Stimulated activated CD4-positive, alpha-beta T cell treated with anti-CD3 and anti-CD28 coated beads, Interleukin-15, amount 100 ng/mL, for 24 hours (primary cell): ENCODE measurements around the gene UBE2V1.
A peak's percentile ranks its signal among the peaks of the same experiment; 100 is the strongest.
"Not testable (repeated sequence)": the region's sequence is repeated elsewhere in the genome, so short reads cannot be mapped to it uniquely, and the experiment has no call there.

Experiments
- DNase-seq: peaks from one replicate; pipeline ENCODE4 v3.0.0-alpha.2; 2020

The UBE2V1 gene

DNA sequence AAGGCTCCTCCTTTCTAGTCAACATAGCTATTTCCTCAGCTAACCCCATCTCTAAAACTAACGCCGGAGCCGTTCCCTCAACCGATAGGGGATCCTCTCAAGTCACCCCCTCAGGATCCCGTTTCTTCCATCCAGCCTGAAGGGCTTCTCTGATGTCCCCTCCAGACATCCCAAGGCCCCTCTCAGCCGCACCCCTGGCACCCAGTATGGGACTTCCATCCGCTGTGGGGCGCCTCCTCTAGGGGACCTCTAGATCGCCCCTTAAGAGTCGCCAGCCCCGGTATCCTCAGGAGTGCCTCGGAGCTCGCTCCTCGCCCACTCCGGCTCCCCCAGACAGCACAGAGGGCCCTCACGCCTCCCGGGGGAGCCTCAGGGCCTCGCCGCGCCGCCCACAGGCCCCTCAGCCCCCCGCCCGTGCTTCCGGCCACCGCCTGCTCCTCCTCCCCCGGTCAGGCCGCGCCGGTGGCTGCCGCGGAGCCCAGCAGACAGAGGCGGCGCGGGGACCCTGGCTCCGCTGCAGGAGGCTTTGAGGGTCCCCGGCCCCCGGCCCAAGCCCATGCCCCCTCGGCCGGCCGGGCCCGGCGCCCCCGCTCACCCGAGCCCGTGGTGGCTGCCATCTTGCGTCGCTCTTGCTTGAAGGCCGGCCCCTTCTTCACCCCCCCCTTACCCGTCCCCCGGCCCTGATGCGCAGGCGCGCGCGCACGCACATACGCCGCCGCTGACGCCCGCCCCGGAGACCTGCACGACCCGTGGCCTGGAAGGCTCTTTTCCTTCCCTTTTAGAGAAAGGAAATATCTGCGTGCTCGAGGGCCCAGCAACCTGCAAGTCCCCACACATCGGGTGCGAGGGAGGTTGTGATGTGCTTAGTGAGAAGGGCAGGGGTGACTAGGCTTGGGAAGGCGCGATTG lies at the start of gene UBE2V1:
Gene UBE2V1 (minus strand): TSS at position 639 of the 908 bp plus-strand sequence. CDS start 22 bp downstream, at position 617.
- DNase-seq, result peak; percentile 92

DNA sequence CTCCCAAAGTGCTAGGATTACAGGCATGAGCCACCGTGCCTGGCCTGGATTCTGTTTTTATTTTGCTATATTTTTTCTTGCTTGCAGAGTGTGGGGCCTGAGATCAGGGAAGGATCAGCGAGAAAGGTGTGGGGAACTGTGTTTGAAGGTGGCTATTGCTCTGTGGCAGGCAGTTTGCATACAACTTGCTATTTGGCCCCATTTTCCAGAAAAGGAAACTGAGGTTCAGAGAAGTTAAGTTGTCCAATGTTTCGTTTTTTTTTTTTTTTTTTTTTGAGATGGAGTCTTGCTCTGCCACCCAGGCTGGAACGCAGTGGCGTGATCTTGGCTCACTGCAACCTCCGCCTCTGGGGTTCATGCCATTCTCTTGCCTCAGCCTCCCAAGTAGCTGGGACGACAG lies 48.5 kb upstream of the UBE2V1 start:
- not testable (repeated sequence) for DNase-seq

DNA sequence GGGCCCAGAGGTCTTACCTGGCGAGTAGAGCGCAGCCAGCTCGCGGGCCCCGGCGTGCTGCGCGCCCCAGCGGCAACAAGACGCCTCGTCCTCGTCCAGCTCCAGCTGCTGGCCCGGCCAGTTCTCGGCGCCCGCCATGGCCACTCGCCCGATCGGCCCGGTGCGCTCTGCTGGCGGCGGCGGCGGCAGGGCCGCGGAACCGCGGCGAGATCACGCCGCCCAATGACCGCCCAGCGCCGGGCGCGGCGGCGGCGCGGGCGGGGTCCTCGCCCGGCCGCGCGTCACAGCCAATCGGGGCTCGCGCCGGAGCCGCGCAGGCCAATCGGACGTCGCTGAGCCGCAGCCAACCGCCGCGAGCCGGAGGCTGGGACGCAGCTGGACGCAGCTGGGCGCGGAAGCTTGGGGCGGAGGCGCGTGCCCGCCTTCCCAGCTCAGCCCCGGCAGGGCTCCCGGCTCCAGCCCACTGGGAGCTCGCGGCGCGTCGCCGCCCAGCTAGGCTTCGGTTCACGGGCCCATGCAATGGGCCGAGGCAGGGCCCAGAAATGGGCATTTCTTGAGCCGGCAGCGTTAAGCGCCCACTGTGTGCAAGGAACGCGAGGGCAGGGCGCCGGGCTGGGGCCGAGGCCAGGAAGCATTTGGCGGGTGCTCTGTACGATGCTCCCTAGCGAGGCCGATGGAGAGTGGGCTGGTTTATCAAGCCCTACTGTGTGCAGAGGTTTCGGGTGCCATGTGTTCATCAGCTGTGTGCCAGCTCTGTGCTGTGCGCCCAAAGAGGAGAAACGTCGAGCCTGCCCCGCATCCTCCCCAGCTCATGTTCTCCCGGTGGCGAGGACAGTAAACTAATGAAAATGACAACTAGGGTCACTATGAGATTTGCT lies 40.8 kb upstream of the UBE2V1 start, which contains the start of gene PEDS1:
Gene PEDS1 (minus strand): TSS at position 224 of the 878 bp plus-strand sequence. CDS start 86 bp downstream, at position 138.
- peak; percentile 90 for DNase-seq

DNA sequence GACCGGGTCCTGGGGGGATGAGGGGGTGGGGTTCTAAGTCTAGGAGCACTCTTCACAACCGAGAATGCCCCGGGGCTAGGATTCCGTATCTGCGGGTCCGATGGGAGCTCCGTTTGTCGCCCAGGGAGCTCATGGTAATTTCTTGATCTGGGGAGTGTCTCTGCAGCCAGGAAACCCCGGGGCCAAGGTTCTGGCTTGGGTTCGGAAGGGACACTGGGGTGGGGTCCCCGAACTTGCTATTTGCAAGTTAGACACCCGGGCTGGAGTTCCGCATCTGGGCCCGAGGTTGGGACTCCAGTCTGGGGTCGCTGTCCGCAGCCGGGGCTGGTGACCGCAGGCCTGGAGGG lies 40.2 kb upstream of the UBE2V1 start:
- no peak for DNase-seq

GRCh38 chr20:50152394-50153152 lies 39.6 kb upstream of the UBE2V1 start:
- DNase-seq, result no peak

DNA sequence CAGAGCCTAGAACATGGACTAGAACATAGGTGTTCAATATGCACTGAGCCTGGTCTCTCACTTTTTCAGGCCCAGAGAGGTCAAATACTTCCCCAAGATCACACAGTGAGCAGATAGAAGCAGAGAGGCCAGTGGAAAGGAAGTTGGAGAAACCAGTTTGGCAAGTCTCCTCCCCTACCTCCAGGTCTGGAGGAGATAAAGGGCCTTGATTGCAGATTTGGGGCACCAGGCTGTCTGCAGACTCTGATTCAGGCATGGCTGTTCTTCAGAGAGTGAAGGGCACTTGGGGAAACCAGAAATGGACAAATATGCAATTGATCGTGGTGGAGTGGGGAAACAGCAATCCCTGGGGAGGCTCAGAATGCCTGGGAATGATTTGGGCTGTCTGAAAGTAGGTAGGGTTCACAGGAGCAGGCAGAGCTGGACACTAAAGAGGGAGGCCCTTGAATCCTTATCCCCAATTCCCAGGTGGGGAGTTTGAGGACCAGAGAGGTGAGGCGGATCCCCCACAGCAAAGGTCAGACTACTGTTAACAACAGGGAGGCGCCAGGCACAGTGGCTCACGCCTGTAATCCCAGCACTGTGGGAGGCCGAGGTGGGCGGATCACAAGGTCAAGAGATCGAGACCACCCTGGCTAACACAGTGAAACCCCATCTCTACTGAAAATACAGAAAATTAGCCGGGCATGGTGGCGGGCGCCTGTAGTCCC lies 38.2 kb upstream of the UBE2V1 start:
- no peak for DNase-seq

- no peak for DNase-seq
These were observed 36.7 kb upstream of the UBE2V1 start for GRCh38 chr20:50149481-50150254.

DNA sequence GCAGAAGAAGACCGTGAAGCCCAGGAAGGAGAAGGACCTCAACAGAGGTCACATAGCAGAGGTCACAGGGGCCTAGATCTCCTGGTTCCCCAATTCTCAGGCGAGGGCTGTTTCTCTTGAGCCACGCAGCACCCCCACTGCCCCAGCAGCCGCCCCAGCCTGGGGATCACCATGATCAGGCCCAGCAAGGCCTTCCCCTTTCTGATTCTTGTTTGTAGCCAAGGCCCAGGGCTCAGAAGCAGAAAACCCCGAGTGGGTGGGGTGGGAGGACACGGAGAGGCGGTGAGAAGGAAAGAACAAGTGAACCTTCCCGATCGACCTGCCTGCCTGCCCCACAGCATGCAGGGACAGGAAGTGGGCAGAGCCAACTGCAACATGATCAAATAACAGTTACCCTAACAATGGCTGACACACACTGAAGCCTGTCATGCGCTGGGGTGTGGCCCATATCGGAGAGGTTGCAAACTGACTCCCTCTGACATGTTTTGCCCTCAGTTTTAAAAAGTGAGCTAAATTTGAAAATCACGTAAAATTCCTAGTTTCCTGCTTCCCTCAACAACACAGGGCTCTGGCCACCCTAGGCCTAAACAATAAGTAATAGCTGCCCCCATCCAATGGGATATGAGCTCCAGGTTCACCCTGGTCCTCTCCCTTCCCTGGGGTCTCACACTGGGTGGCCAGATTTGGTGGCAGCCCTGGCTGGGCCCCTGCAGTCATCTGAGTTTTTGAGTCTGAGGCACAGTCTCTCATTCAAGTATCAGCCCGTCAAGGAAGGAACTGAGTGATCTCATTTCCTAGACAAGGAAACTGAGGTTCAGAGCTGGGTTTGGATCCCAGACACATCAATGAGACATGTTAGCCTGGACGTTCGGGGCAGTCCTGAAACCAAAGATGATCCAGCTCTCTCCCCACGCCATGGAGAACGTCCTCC lies 34.0 kb upstream of the UBE2V1 start:
- DNase-seq, result peak; percentile 80

- DNase-seq, result no peak
These were observed 33.3 kb upstream of the UBE2V1 start for GRCh38 chr20:50146214-50146613.

- DNase-seq, result no peak
These were observed 32.6 kb upstream of the UBE2V1 start for GRCh38 chr20:50145566-50145965.

- DNase-seq, result no peak
These were observed 31.4 kb upstream of the UBE2V1 start for GRCh38 chr20:50144362-50144761.

DNA sequence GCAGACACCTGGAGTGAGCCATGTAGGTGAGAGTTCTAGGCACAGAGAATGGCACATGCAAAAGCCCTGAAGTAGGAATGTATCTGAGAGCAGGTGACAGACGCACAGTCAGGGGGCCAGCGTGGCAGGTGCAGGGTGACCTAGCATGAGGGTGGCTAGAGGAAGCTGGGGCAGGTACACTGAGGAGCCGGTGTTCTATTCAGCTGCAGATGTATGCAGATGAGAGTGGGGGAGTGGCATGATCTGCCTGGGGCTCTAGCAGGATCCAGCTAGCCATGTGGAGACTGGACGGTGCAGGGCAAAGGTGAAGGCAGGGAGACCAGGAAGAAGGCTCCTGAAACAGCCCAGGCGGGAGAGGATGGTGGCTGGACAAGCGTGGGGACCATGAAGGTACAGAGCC lies 29.9 kb upstream of the UBE2V1 start:
- DNase-seq, result no peak

GRCh38 chr20:50141811-50142561 lies 29.0 kb upstream of the UBE2V1 start:
- no peak for DNase-seq

DNA sequence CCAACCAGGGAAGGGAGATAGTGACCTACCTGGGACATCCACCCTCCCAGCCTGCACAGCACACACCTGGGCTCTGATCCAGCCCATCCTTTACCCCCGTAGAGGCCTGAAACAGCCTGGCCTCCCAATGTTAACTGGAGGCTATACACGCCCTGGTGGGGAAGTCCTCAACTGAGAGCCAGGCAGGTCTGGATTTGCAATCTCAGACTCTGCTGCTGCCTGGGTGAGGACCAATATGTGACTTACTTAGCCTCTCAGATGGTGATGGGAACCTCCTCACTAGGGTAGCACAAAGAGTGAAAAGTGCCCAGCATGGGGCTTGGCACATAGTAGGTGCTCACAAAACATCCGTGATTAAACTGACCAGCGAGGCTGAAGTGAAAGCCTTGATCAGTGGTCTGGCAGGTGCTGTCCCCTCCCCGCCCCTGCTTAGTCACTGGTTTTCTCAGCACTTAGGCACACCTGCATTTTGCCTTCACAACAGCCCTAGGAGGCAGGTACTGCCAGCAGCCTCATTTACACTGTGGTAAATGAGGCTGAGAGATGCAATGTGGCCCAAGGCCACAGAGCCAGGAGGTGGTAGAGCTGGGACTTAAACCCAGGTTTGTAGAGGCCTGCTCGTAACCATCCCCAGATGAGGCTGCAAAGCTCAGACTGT lies 28.2 kb upstream of the UBE2V1 start:
- no peak for DNase-seq

DNA sequence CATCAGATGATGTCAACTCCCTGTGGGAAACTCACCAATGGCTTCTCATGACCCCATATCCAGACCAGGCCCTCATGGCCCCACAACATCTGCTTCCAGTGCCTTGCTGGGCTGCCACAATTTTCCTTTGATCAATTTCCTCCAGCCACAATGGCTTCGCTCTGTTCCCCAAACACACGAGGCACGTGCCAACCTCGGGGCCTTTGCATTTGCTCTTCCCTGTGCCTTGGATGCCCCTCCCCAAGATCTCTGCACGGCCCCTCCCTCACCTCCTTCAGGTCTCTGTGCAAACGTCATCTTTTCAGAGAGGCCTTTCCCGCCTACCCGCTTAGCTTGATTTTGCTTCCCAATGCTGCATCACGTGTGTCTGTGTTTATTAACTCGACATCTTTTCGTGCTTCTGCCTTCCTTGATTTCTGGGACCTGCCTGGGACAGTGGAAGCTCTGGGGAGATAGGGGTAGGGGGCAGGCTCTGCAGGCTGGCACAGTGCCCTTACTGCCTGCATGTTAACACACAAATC lies 27.4 kb upstream of the UBE2V1 start:
- no peak for DNase-seq

DNA sequence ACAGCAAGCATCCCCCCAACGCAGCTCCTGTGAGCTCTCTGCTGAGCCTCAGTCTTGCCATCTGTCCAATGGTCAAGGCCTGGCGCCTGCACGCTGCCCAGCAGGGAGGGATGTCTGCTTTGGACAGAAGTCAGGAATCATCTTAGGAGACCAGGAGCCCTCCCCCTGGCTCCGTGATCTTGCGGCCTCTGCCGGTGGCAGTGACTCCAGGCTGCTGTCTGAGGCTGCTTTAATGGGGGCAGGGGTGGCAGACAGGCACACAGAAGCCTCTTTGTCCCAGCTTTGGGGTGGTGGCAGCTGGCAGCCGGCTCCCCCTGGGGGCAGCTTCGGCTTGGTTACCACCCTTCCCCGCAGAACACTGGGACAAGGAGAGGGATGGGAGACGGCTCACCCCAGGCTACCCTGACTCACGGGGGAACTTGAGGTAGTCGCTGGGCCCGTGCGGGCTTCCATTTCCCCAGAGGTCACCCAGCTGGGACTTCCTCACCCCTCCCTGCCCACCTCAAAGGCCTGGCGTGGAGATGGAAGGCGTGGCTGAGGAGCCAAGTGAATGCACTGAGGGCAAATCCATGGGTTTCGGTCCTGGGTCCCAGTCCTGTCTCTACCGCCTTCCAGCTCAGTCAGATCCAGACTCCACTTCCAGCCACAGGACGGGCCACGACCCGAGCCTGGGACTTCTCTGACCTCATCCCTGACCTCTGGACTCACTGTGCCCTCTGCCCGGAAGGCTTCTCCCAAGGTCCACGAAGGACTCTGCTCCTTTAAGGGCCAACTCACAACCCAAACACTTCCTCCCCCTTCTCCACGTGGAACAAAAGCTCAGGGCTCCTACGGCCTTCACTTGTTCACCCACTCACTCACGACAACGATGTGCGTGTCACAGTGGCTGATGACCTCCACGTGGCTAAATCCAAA lies 25.8 kb upstream of the UBE2V1 start:
- no peak for DNase-seq

DNA sequence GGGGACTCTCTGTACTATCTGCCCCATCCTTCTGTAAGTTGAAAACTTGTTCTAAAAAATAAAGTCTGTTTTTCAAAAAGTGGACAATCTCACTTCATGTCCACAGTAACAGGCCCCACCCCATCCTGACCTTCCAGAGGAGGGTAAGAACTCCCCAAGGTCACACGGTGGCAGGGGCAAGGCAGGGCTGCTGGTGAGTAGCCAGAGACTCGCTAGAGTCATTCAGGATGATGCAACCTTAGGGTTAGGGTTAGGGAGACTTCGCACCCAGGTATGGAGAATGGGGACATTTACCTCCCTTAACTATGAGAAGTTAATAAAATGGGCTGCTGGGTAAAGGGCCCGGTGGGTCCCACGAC lies 25.1 kb upstream of the UBE2V1 start:
- DNase-seq, result no peak

DNA sequence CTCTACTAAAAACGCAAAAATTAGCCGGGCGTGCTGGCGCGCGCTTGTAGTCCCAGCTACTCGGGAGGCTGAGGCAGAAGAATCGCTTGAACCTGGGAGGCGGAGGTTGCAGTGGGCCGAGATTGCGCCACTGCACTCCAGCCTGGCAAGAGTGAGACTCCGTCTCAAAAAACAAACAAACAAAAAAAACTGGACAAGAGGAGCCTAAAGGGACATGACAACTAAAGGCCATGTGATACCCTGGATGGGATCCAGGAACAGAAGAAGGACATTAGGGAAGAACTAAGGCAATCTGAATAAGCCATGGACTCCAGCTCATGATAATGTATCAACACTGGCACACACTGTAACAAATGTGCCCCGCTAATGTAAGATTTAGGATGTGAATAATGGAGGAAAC lies 24.8 kb upstream of the UBE2V1 start:
- DNase-seq, result not testable (repeated sequence)
